GM12878 (cell line): ENCODE data around the gene ADAMTSL2. TPM values are rescaled to one million over a fixed set of nuclear protein-coding genes. Genes with fewer than 3 reads are reported as not detected.
A peak's percentile ranks its signal among the peaks of the same experiment; 100 is the strongest.

Experiments
- ATF7 ChIP-seq: fragments of 450-650 bp; IDR thresholded peaks from 2 replicates; pipeline ENCODE4 v1.6.1; 2016; ENCODE audit warnings: low read depth, mild to moderate bottlenecking
- BCL11A ChIP-seq: IDR thresholded peaks from 2 replicates; pipeline ENCODE4 v1.6.1; 2011; ENCODE audit warnings: low read depth, low read length
- CBX3 ChIP-seq: fragments of 200-600 bp; sonication (generic); IDR thresholded peaks from 2 replicates; pipeline ENCODE4 v1.6.1; 2016; ENCODE audit warnings: low read depth, borderline replicate concordance
- EED ChIP-seq: sonication (generic); IDR thresholded peaks from 2 replicates; pipeline ENCODE4 v1.6.1; 2016; ENCODE audit warnings: antibody characterized with exemption, low read depth
- IKZF2 ChIP-seq, 2 experiments: fragments of 450-650 bp; IDR thresholded peaks; 2 replicates each; pipeline ENCODE4 v1.6.1; 2017; ENCODE audit warnings: mild to moderate bottlenecking in 2 of 2, moderate library complexity in 2 of 2
- KAT2A ChIP-seq: conservative IDR thresholded peaks from 2 replicates; pipeline ENCODE4 v1.6.1; 2011; ENCODE audit warnings: low read depth, low read length; ENCODE audit not compliant: control insufficient read depth
- LARP7 ChIP-seq: fragments of 450-650 bp; IDR thresholded peaks from 2 replicates; pipeline ENCODE4 v1.6.1; 2017; ENCODE audit warnings: mild to moderate bottlenecking
- MEF2A ChIP-seq: IDR thresholded peaks from 2 replicates; pipeline ENCODE4 v1.6.1; 2011; ENCODE audit warnings: low read depth, mild to moderate bottlenecking, low read length, moderate library complexity; ENCODE audit not compliant: insufficient read depth
- MEF2B ChIP-seq: fragments of 450-650 bp; IDR thresholded peaks from 2 replicates; pipeline ENCODE4 v1.6.1; 2018; ENCODE audit warnings: mild to moderate bottlenecking, moderate library complexity; ENCODE audit not compliant: partially characterized antibody, poor library complexity, severe bottlenecking
- MYC ChIP-seq: IDR thresholded peaks from 2 replicates; pipeline ENCODE4 v1.6.1; 2011; ENCODE audit warnings: mild to moderate bottlenecking, low read length, moderate library complexity, inconsistent platforms; ENCODE audit not compliant: insufficient read depth, insufficient replicate concordance, insufficient read length, severe bottlenecking
- SMAD1 ChIP-seq: fragments of 450-650 bp; IDR thresholded peaks from 2 replicates; pipeline ENCODE4 v1.6.1; 2018; ENCODE audit warnings: mild to moderate bottlenecking, low read depth; ENCODE audit not compliant: partially characterized antibody
- SPI1 ChIP-seq: IDR thresholded peaks from 2 replicates; pipeline ENCODE4 v1.6.1; 2011; ENCODE audit warnings: low read depth, mild to moderate bottlenecking, low read length, moderate library complexity, borderline replicate concordance; ENCODE audit not compliant: insufficient read depth
- TAF1 ChIP-seq: IDR thresholded peaks from 2 replicates; pipeline ENCODE4 v1.6.1; 2011; ENCODE audit warnings: mild to moderate bottlenecking, low read depth, low read length, borderline replicate concordance
- YY1 ChIP-seq: IDR thresholded peaks from 2 replicates; pipeline ENCODE4 v1.6.1; 2011; ENCODE audit warnings: low read depth, mild to moderate bottlenecking, low read length
- ZNF24 ChIP-seq: fragments of 450-650 bp; IDR thresholded peaks from 2 replicates; pipeline ENCODE4 v1.6.1; 2017; ENCODE audit warnings: antibody characterized with exemption, mild to moderate bottlenecking
- polyA plus RNA-seq, 11 experiments: library from polyadenylated mRNA; depleted of rRNA in 4 of 11; unstranded in 6 of 11; stranded (reverse) in 5 of 11; fragments of >200 nt; fragmentation: Nextera tagmentation in 4 of 11; fragmentation: Illumina TruSeq in 1 of 11; extraction: Ambion mirVana in 4 of 11; extraction: Trizol in 1 of 11; gene quantifications; 1 replicate in 1 of 11; 2 replicates in 10 of 11; pipeline versions ENCODE4 v1.2.1 to v1.2.3, GENCODE V29; 2011 to 2016; ENCODE audit warnings: inconsistent platforms in 2 of 11, missing spikeins in 2 of 11, low read depth in 1 of 11
- total RNA-seq, 4 experiments: library from RNA; depleted of rRNA in 3 of 4; stranded (reverse); fragments of >200 nt in 3 of 4; fragmentation: Illumina TruSeq in 1 of 4; extraction: Trizol in 1 of 4; gene quantifications; 2 replicates each; pipeline versions ENCODE4 v1.2.1 to v1.2.3, GENCODE V29; 2013 to 2021
- TF ChIP-seq, protein P1 (sequence below): fragments of 450-650 bp; IDR thresholded peaks from 2 replicates; pipeline ENCODE4 v1.6.1; 2016; ENCODE audit warnings: mild to moderate bottlenecking
- TF ChIP-seq, protein P2 (sequence below): IDR thresholded peaks from 2 replicates; pipeline ENCODE4 v1.6.1; 2011; ENCODE audit warnings: borderline replicate concordance, low read depth, mild to moderate bottlenecking, moderate library complexity, low read length; ENCODE audit not compliant: insufficient read depth, poor library complexity, severe bottlenecking

Gene ADAMTSL2
- total and polyA plus RNA-seq, 10 of the 15 experiments (the other 5 are each of a cell fraction or from before 2014, with no cell fraction given) = 0.07 TPM; not detected in 9

DNA sequence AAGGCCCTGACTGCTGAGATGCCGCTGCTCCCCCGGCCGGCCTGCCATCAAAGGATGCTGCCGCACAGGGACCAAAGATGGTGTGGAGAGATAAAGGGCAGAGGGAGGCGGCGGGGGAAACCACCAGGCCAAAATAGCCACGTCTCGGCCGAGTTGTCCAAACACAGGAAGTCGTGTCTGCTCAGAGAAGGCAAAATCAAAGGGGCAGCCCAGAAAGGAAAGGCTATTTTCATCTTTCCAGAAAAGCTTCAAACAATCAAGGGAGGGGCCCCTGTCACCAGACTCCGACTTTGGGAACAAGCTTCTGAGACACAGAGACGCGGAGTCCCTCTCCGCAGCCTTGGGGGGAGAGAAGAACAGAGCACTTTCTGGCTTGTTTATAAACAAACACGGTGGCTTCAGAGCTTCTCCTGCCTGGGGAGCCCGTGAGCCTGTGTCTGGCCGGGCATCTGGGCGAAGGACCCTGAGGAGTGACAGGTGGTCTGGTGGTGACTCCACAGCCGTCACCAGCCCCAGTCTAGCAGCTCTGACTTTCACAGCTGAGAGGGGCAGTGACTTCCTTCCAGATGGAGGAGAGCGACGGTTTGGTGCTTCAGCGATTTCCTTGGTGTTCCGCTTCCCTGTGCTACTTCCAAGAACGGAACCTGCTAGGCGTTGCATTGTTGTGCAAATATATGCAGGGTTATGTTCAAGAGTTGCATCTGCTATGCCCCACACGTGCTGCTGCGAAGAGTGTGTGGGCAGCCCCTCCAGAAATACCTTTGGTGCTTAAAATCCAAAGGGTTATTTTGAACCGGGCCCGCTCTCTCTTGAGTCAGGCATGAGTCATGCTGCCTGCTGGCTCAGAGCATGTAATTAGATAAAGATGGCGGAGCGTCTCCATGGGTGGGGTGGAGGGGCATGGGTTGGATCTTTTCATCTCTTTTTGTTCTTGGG is 24.0 kb downstream of the ADAMTSL2 start (continued):
- TF ChIP-seq MEF2A (peak; percentile 79), KAT2A (no peak), IKZF2 (IDR thresholded peaks at IDR 0.05) (0 out of 4 replicates have a peak, but pooled peaks have one; percentile 20 to 29), SPI1 (peak; percentile 12; the same call in 1 of the 2 replicates), MEF2B (peak; percentile 35), CBX3 (no peak), YY1 (peak; percentile 85), SMAD1 (no peak), LARP7 (no peak), MYC (no peak), BCL11A (0 out of 2 replicates have a peak, but pooled peaks have one; percentile 8), ZNF24 (no peak), EED (0 out of 2 replicates have a peak, but pooled peaks have one; percentile 7), TAF1 (0 out of 2 replicates have a peak, but pooled peaks have one; percentile 18), ATF7 (no peak)
- TF ChIP-seq, protein P1, sequence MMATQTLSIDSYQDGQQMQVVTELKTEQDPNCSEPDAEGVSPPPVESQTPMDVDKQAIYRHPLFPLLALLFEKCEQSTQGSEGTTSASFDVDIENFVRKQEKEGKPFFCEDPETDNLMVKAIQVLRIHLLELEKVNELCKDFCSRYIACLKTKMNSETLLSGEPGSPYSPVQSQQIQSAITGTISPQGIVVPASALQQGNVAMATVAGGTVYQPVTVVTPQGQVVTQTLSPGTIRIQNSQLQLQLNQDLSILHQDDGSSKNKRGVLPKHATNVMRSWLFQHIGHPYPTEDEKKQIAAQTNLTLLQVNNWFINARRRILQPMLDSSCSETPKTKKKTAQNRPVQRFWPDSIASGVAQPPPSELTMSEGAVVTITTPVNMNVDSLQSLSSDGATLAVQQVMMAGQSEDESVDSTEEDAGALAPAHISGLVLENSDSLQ = peak; percentile 19; the same call in 1 of the 2 replicates
- TF ChIP-seq, protein P2, sequence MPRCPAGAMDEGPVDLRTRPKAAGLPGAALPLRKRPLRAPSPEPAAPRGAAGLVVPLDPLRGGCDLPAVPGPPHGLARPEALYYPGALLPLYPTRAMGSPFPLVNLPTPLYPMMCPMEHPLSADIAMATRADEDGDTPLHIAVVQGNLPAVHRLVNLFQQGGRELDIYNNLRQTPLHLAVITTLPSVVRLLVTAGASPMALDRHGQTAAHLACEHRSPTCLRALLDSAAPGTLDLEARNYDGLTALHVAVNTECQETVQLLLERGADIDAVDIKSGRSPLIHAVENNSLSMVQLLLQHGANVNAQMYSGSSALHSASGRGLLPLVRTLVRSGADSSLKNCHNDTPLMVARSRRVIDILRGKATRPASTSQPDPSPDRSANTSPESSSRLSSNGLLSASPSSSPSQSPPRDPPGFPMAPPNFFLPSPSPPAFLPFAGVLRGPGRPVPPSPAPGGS = peak; percentile 36
- TF ChIP-seq, all 136 proteins: peak for 16
